A549 (cell line): ENCODE results near the gene GRID1. TPM values are rescaled to one million over a fixed set of nuclear protein-coding genes. Genes with fewer than 3 reads are reported as not detected.

Experiments
- ATAC-seq, 2 experiments: fragments of 200-7000 bp in 1 of 2; fragments of >200 bp in 1 of 2; cut with Nextera tagmentation in 1 of 2; cut with Tn5 transposase in 1 of 2; 3 replicates each; pipeline versions ENCODE4 v1.8.0 to v1.9.1; 2018 to 2020; ENCODE audit warnings: mild to moderate bottlenecking in 1 of 2, moderate library complexity in 1 of 2
- CTCF ChIA-PET: fragments of 300-600 bp; sonication (Branson Sonifier 250); formaldehyde crosslinking; extraction: SDS; loops from one replicate; lab custom pipeline; 2021; ENCODE audit warnings: antibody characterized with exemption, inconsistent platforms; lab: Yijun Ruan, JAX
- POLR2A ChIA-PET: fragments of 350-600 bp; formaldehyde crosslinking; extraction: SDS; loops from one replicate; lab custom pipeline; 2021; ENCODE audit warnings: antibody characterized with exemption, inconsistent platforms; lab: Yijun Ruan, JAX
- DNase-seq, 2 experiments: peaks; one replicate each; pipeline versions ENCODE4 v3.0.0 to v3.0.0-alpha.2; 2011 to 2016; ENCODE audit warnings: low read depth in 1 of 2, low spot score in 1 of 2
- FAIRE-seq: peaks from 2 replicates; lab custom pipeline; 2011; peaks lifted over from hg19 to GRCh38; lab: Jason Lieb, UNC
- H3K27ac ChIP-seq, 2 experiments: fragments of >200 bp; sonication (Bioruptor Twin); formaldehyde crosslinking; 3 replicates each; pipeline ENCODE4 v1.5.1; 2016 to 2017
- H3K4me1 ChIP-seq: fragments of >200 bp; sonication (Bioruptor Twin); formaldehyde crosslinking; 3 replicates; pipeline ENCODE4 v1.6.1; 2016
- H3K4me2 ChIP-seq: fragments of >200 bp; sonication (Bioruptor Twin); formaldehyde crosslinking; 3 replicates; pipeline ENCODE4 v1.6.1; 2016
- H3K4me3 ChIP-seq: fragments of >200 bp; sonication (Bioruptor Twin); formaldehyde crosslinking; 3 replicates; pipeline ENCODE4 v1.5.1; 2016
- H3K9me3 ChIP-seq: fragments of >200 bp; sonication (Bioruptor Twin); formaldehyde crosslinking; 3 replicates; pipeline ENCODE4 v1.6.1; 2016
- CBX2 ChIP-seq: fragments of 200-600 bp; sonication (generic); IDR thresholded peaks from 2 replicates; pipeline ENCODE4 v1.6.1; 2016; ENCODE audit warnings: low read depth, mild to moderate bottlenecking, borderline replicate concordance
- ESRRA ChIP-seq: fragments of 150-350 bp; IDR thresholded peaks from 2 replicates; pipeline ENCODE4 v1.6.1; 2014; ENCODE audit warnings: mild to moderate bottlenecking, low read length, borderline replicate concordance
- GATA3 ChIP-seq: IDR thresholded peaks from 2 replicates; pipeline ENCODE4 v1.6.1; 2012; ENCODE audit warnings: borderline replicate concordance
- HOXA7 ChIP-seq: fragments of 250-450 bp; sonication (Bioruptor Pico); IDR thresholded peaks from 2 replicates; pipeline ENCODE4 v1.5.0; 2020; ENCODE audit warnings: mild to moderate bottlenecking, moderate library complexity
- HOXB13 ChIP-seq: fragments of 250-450 bp; sonication (Bioruptor Pico); IDR thresholded peaks from 2 replicates; pipeline ENCODE4 v1.5.0; 2020; ENCODE audit warnings: low read depth, mild to moderate bottlenecking, moderate library complexity
- HOXB5 ChIP-seq: fragments of 250-450 bp; sonication (Bioruptor Pico); IDR thresholded peaks from 2 replicates; pipeline ENCODE4 v1.5.0; 2020; ENCODE audit warnings: mild to moderate bottlenecking, moderate library complexity
- JUN ChIP-seq, 2 experiments: fragments of >200 bp; sonication (Bioruptor Twin); formaldehyde crosslinking; IDR thresholded peaks; 2 replicates in 1 of 2; 3 replicates in 1 of 2; pipeline ENCODE4 v1.6.1; 2016 to 2017
- JUNB ChIP-seq: fragments of >200 bp; sonication (Bioruptor Twin); formaldehyde crosslinking; IDR thresholded peaks from 2 replicates; pipeline ENCODE4 v1.6.1; 2016
- MYC ChIP-seq: IDR thresholded peaks from 2 replicates; pipeline ENCODE4 v1.6.1; 2012; ENCODE audit warnings: mild to moderate bottlenecking, inconsistent platforms, low read length, improper control_type of control experiment, borderline replicate concordance
- NR3C1 ChIP-seq: fragments of >200 bp; sonication (Bioruptor Twin); formaldehyde crosslinking; IDR thresholded peaks from 3 replicates; pipeline ENCODE4 v1.6.1; 2017
- POLR2AphosphoS2 ChIP-seq: conservative IDR thresholded peaks from 2 replicates; pipeline ENCODE4 v1.6.1; 2012; ENCODE audit warnings: low read length, improper control_type of control experiment, inconsistent platforms
- RARB ChIP-seq: fragments of 250-450 bp; sonication (Bioruptor Pico); IDR thresholded peaks from 2 replicates; pipeline ENCODE4 v1.8.0; 2021; ENCODE audit warnings: mild to moderate bottlenecking, moderate library complexity
- RCOR1 ChIP-seq: fragments of 150-350 bp; IDR thresholded peaks from 2 replicates; pipeline ENCODE4 v1.6.1; 2014; ENCODE audit warnings: antibody characterized with exemption, low read length, low read depth
- TP53 ChIP-seq: fragments of 250-450 bp; sonication (Bioruptor Pico); IDR thresholded peaks from 2 replicates; pipeline ENCODE4 v1.5.0; 2021; ENCODE audit warnings: mild to moderate bottlenecking, moderate library complexity
- WGBS: methylation state at CpG from one replicate; pipeline ENCODE4 v1.1.6; 2017; ENCODE audit errors: missing lambda C conversion rate; 5-methylcytosine and 5-hydroxymethylcytosine counted together
- polyA plus RNA-seq, 4 experiments: library from polyadenylated mRNA; depleted of rRNA in 3 of 4; stranded (reverse); fragments of >200 nt; fragmentation: RNase III in 1 of 4; extraction: RNeasy Plus Mini Kit Qiagen cat#74134 plus additional on column Dnase treatment in 1 of 4; gene quantifications; 2 replicates in 3 of 4; 3 replicates in 1 of 4; pipeline ENCODE4 v1.2.3, GENCODE V29; 2011 to 2017
- TF ChIP-seq, protein P1 (sequence below): fragments of 250-450 bp; sonication (Bioruptor Pico); IDR thresholded peaks from 2 replicates; pipeline ENCODE4 v1.5.0; 2021; ENCODE audit warnings: mild to moderate bottlenecking, moderate library complexity, borderline replicate concordance
- TF ChIP-seq, protein P2 (sequence below): IDR thresholded peaks from 2 replicates; pipeline ENCODE4 v1.6.1; 2012
- TF ChIP-seq, protein P3 (sequence below): IDR thresholded peaks from 2 replicates; pipeline ENCODE4 v1.6.1; 2012; ENCODE audit warnings: low read depth, borderline replicate concordance
- TF ChIP-seq, protein P4 (sequence below): fragments of 150-350 bp; IDR thresholded peaks from 2 replicates; pipeline ENCODE4 v1.6.1; 2014; ENCODE audit warnings: low read depth, mild to moderate bottlenecking, low read length
- TF ChIP-seq, protein P5 (sequence below): fragments of >200 bp; sonication (Bioruptor Twin); formaldehyde crosslinking; IDR thresholded peaks from 3 replicates; pipeline ENCODE4 v1.5.1; 2016
- TF ChIP-seq, protein P6 (sequence below): fragments of >200 bp; sonication (Bioruptor Twin); formaldehyde crosslinking; IDR thresholded peaks from 3 replicates; pipeline ENCODE4 v1.6.1; 2016
- TF ChIP-seq, protein P7 (sequence below): fragments of 200-600 bp; sonication (generic); IDR thresholded peaks from 2 replicates; pipeline ENCODE4 v1.6.1; 2016; ENCODE audit warnings: antibody characterized with exemption, mild to moderate bottlenecking, moderate library complexity
- TF ChIP-seq, protein P8 (sequence below): fragments of 250-450 bp; sonication (Bioruptor Pico); IDR thresholded peaks from 2 replicates; pipeline ENCODE4 v1.5.0; 2020; ENCODE audit warnings: low read depth, mild to moderate bottlenecking, moderate library complexity

GRID1 gene
- polyA plus RNA-seq, 2 of the 4 experiments (the other 2 are of a cell fraction), result 0.14 to 0.30 TPM

DNA sequence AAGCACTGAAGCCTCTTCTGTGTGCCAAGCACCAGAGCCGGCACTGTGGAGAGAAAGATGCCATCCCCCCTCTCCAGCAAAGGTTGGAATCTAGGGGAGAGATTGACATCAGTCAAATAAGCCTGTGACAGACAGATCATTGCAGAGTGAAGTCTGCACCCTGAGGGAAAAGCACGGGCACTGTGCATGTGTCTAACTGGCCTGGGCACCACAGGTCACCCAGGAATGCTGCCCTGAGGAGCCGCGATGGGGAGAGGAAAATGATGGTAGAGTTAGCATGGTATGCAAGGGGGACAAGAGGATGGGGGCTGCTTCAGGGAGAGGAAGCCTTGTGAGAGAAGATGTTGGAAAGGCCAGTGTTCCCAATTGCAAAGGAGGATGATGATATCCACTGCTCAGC lies 261.0 kb downstream of the GRID1 start (continued):
- TF ChIP-seq, protein P1, sequence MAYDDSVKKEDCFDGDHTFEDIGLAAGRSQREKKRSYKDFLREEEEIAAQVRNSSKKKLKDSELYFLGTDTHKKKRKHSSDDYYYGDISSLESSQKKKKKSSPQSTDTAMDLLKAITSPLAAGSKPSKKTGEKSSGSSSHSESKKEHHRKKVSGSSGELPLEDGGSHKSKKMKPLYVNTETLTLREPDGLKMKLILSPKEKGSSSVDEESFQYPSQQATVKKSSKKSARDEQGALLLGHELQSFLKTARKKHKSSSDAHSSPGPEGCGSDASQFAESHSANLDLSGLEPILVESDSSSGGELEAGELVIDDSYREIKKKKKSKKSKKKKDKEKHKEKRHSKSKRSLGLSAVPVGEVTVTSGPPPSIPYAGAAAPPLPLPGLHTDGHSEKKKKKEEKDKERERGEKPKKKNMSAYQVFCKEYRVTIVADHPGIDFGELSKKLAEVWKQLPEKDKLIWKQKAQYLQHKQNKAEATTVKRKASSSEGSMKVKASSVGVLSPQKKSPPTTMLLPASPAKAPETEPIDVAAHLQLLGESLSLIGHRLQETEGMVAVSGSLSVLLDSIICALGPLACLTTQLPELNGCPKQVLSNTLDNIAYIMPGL (CRISPR knock-in tag), result no peak
- TF ChIP-seq TP53, result no peak
- TF ChIP-seq JUNB, result no peak
- TF ChIP-seq POLR2AphosphoS2, result no peak
- TF ChIP-seq, all 56 proteins: peak for 0

DNA sequence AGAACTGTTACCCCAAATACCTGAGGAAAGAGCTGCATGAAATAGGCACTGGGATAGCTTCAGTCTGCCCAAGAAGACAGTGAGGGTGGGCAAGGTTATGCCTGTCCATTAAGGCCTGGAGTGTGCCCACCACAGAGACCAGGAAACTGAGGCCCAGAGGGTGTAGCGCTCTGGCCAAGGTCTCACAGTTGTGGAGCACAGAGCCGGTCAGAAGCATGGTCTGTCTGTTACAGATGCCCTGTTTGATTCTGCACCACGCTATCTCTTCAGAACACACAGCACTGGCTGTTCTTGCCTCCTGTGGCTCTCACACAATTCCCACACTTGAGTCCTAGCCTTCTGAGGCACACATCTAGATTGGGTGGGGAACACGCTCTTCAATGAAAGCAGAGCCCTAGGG lies 261.4 kb downstream of the GRID1 start:
- 26% methylated on average over 4 of the region's 4 CpGs for WGBS
- Histone ChIP-seq H3K4me2 (no peak overlapping the region), H3K27ac (no peak overlapping the region), H3K4me1 (no peaks in the 10 kb centered on the region), H3K4me3 (no peak overlapping the region), H3K9me3 (no peaks in the 10 kb centered on the region)
- no peak for TF ChIP-seq CBX2
- TF ChIP-seq, protein P2, sequence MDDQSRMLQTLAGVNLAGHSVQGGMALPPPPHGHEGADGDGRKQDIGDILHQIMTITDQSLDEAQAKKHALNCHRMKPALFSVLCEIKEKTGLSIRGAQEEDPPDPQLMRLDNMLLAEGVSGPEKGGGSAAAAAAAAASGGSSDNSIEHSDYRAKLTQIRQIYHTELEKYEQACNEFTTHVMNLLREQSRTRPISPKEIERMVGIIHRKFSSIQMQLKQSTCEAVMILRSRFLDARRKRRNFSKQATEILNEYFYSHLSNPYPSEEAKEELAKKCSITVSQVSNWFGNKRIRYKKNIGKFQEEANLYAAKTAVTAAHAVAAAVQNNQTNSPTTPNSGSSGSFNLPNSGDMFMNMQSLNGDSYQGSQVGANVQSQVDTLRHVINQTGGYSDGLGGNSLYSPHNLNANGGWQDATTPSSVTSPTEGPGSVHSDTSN, result no peak
- no peak for TF ChIP-seq HOXB5 (CRISPR knock-in tag)
- no peak for TF ChIP-seq RARB
- no peak for TF ChIP-seq HOXA7 (CRISPR knock-in tag)
- TF ChIP-seq, protein P3, sequence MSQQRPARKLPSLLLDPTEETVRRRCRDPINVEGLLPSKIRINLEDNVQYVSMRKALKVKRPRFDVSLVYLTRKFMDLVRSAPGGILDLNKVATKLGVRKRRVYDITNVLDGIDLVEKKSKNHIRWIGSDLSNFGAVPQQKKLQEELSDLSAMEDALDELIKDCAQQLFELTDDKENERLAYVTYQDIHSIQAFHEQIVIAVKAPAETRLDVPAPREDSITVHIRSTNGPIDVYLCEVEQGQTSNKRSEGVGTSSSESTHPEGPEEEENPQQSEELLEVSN, result no peak
- no peak for TF ChIP-seq HOXB13 (CRISPR knock-in tag)
- TF ChIP-seq NR3C1, result no peak
- TF ChIP-seq, protein P4, sequence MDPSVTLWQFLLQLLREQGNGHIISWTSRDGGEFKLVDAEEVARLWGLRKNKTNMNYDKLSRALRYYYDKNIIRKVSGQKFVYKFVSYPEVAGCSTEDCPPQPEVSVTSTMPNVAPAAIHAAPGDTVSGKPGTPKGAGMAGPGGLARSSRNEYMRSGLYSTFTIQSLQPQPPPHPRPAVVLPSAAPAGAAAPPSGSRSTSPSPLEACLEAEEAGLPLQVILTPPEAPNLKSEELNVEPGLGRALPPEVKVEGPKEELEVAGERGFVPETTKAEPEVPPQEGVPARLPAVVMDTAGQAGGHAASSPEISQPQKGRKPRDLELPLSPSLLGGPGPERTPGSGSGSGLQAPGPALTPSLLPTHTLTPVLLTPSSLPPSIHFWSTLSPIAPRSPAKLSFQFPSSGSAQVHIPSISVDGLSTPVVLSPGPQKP, result no peak
- TF ChIP-seq, protein P5, sequence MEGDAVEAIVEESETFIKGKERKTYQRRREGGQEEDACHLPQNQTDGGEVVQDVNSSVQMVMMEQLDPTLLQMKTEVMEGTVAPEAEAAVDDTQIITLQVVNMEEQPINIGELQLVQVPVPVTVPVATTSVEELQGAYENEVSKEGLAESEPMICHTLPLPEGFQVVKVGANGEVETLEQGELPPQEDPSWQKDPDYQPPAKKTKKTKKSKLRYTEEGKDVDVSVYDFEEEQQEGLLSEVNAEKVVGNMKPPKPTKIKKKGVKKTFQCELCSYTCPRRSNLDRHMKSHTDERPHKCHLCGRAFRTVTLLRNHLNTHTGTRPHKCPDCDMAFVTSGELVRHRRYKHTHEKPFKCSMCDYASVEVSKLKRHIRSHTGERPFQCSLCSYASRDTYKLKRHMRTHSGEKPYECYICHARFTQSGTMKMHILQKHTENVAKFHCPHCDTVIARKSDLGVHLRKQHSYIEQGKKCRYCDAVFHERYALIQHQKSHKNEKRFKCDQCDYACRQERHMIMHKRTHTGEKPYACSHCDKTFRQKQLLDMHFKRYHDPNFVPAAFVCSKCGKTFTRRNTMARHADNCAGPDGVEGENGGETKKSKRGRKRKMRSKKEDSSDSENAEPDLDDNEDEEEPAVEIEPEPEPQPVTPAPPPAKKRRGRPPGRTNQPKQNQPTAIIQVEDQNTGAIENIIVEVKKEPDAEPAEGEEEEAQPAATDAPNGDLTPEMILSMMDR, result no peak
- no peak for TF ChIP-seq GATA3
- TF ChIP-seq RCOR1, result no peak
- TF ChIP-seq, protein P6, sequence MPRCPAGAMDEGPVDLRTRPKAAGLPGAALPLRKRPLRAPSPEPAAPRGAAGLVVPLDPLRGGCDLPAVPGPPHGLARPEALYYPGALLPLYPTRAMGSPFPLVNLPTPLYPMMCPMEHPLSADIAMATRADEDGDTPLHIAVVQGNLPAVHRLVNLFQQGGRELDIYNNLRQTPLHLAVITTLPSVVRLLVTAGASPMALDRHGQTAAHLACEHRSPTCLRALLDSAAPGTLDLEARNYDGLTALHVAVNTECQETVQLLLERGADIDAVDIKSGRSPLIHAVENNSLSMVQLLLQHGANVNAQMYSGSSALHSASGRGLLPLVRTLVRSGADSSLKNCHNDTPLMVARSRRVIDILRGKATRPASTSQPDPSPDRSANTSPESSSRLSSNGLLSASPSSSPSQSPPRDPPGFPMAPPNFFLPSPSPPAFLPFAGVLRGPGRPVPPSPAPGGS, result no peak
- TF ChIP-seq MYC, result no peak
- no peak for TF ChIP-seq ESRRA
- no peak for TF ChIP-seq JUN (IDR thresholded peaks at IDR 0.05)
- TF ChIP-seq, protein P7, sequence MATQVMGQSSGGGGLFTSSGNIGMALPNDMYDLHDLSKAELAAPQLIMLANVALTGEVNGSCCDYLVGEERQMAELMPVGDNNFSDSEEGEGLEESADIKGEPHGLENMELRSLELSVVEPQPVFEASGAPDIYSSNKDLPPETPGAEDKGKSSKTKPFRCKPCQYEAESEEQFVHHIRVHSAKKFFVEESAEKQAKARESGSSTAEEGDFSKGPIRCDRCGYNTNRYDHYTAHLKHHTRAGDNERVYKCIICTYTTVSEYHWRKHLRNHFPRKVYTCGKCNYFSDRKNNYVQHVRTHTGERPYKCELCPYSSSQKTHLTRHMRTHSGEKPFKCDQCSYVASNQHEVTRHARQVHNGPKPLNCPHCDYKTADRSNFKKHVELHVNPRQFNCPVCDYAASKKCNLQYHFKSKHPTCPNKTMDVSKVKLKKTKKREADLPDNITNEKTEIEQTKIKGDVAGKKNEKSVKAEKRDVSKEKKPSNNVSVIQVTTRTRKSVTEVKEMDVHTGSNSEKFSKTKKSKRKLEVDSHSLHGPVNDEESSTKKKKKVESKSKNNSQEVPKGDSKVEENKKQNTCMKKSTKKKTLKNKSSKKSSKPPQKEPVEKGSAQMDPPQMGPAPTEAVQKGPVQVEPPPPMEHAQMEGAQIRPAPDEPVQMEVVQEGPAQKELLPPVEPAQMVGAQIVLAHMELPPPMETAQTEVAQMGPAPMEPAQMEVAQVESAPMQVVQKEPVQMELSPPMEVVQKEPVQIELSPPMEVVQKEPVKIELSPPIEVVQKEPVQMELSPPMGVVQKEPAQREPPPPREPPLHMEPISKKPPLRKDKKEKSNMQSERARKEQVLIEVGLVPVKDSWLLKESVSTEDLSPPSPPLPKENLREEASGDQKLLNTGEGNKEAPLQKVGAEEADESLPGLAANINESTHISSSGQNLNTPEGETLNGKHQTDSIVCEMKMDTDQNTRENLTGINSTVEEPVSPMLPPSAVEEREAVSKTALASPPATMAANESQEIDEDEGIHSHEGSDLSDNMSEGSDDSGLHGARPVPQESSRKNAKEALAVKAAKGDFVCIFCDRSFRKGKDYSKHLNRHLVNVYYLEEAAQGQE, result no peak
- TF ChIP-seq, protein P8, sequence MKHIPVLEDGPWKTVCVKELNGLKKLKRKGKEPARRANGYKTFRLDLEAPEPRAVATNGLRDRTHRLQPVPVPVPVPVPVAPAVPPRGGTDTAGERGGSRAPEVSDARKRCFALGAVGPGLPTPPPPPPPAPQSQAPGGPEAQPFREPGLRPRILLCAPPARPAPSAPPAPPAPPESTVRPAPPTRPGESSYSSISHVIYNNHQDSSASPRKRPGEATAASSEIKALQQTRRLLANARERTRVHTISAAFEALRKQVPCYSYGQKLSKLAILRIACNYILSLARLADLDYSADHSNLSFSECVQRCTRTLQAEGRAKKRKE, result no peak
- no peak for FAIRE-seq
- DNase-seq, result no peak
- ATAC-seq, result no peak
- POLR2A ChIA-PET, result no interaction called here
- CTCF ChIA-PET, result no interaction called here
